ENCODE measurements around the gene NPHP4.

Gene NPHP4

DNA sequence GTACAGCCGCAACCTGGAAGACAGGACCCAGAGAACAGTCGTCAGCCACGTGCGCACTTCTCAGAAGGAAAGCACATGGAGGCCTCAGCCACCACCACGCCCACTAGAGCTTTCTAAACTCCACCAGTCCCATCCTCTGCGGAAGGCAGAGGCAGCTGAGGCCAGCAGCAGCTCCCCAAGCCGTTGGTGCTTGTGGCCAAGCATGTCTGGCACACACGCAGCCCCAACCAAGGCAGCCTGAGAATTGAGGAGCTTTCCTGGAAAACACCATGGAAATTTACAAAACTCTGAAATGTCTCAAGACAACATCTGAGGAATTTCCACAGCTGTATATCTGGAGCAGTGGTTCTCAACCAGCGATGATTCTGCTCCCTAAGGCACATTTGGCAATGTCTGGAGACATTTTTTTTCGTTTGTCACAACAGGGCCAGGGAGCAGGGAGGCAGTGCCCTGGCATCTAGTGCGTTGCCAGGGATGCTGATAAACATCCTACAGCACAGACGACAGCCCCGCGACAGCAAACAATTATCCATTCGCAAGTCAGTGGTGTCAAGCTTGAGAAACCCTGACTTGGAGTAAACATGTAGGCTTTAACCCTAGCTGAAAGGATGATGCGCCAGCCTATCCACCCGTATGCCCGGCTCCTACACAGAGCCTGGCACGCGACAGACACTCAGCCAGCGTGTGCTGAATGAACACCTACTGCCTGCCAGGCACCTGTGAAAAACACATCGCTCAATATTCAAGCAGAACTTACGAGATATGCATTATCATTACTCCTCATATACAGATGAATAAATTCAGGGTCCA is 24.7 kb downstream of the NPHP4 start:
- Histone ChIP-seq H3K4me3 (ENCODE audit: extremely low read depth, insufficient read depth, low read length, poor library complexity, severe bottlenecking) (no peak overlapping the region), H3K27ac (ENCODE audit: low read depth, low read length, severe bottlenecking) (no peak overlapping the region), H3K4me1 (ENCODE audit: control insufficient read depth, insufficient read depth, low read length, poor library complexity, severe bottlenecking) (no peaks in the 10 kb centered on the region), H3K36me3 (ENCODE audit: control insufficient read depth, insufficient read depth, low read length) (peaks cover 26% of the 10 kb centered on the region), H3K9me3 (ENCODE audit: control insufficient read depth, low read length) (no peaks in the 10 kb centered on the region)
- 91% methylated on average over 22 of the region's 23 CpGs for WGBS, 2 experiments (ENCODE audit: insufficient coverage in 2 of 2)

DNA sequence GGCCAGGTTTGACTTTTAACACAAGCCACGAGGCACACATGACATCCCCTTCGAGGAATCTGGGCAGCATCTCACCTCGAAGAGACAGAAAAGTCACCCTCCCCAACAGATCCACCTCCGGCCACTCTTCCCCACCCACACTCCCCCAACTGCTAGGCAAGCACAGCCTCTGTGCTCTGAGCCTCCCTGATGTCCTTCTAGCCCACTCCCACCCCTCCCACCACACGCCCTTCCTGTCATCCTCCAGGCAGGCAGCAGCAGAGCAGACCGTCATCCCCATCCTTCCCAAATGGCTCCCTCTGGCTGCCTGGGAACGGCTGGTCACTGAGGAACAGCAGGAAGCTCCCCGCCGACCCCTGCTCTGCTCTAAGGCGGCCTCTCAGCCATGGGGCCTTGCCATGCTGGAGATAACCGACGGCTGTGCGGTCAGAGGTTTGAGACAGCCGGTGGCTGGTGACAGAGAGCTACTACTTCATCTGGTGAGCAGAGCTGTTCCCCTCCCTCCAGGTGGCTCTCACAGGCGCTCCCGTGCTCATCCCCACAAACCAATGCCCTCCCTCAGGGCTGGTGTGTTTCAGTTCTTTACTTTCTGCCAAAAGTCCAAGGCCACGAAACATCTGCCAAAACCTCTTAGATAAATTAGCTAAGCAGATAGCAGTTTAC is 25.6 kb downstream of the NPHP4 start:
- no peak overlapping the region for H3K4me3 ChIP-seq (ENCODE audit: extremely low read depth, insufficient read depth, low read length, poor library complexity, severe bottlenecking)
- no peaks in the 10 kb centered on the region for H3K4me1 ChIP-seq (ENCODE audit: control insufficient read depth, insufficient read depth, low read length, poor library complexity, severe bottlenecking)
- no peak overlapping the region for H3K27ac ChIP-seq (ENCODE audit: low read depth, low read length, severe bottlenecking)
- peaks cover 19% of the 10 kb centered on the region for H3K36me3 ChIP-seq (ENCODE audit: control insufficient read depth, insufficient read depth, low read length)
- H3K9me3 ChIP-seq (ENCODE audit: control insufficient read depth, low read length) = no peaks in the 10 kb centered on the region
- 83 to 87% methylated on average over 13 to 16 of the region's 17 CpGs for WGBS, 2 experiments (ENCODE audit: insufficient coverage in 2 of 2)

DNA sequence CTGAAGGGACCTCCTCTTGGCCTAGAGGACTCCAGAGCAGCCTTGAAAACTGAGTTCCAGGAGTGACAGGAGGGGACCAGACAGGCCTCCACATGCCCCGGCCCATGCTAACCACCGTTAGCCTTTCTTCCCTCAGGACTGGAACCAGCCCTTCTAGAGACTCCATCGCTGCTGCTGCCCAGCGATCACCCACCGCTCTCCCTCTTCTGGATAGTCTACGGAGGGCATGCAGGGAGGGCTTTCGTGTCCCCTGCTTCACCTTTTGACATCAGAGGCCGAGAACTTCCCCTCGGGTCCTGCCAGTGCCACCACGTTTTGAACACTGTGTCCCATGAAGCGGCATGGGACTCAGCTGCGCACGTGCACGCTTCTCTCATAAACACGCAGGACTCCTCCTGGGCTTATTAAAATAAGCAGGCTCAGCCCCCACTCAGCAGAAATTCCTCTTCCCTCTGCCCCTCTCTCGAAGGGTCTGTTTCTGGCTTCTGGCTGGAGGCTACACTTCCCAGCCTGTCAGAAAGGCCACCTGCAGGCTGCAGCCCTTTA is 26.6 kb downstream of the NPHP4 start:
- peaks cover 25% of the 10 kb centered on the region for H3K36me3 ChIP-seq (ENCODE audit: control insufficient read depth, insufficient read depth, low read length)
- WGBS, 2 experiments (ENCODE audit: insufficient coverage in 2 of 2) = 88 to 92% methylated on average over 14 to 16 of the region's 16 CpGs
- no peaks in the 10 kb centered on the region for H3K4me1 ChIP-seq (ENCODE audit: control insufficient read depth, insufficient read depth, low read length, poor library complexity, severe bottlenecking)
- no peak overlapping the region for H3K27ac ChIP-seq (ENCODE audit: low read depth, low read length, severe bottlenecking)
- no peak overlapping the region for H3K4me3 ChIP-seq (ENCODE audit: extremely low read depth, insufficient read depth, low read length, poor library complexity, severe bottlenecking)
- H3K9me3 ChIP-seq (ENCODE audit: control insufficient read depth, low read length) = no peaks in the 10 kb centered on the region

DNA sequence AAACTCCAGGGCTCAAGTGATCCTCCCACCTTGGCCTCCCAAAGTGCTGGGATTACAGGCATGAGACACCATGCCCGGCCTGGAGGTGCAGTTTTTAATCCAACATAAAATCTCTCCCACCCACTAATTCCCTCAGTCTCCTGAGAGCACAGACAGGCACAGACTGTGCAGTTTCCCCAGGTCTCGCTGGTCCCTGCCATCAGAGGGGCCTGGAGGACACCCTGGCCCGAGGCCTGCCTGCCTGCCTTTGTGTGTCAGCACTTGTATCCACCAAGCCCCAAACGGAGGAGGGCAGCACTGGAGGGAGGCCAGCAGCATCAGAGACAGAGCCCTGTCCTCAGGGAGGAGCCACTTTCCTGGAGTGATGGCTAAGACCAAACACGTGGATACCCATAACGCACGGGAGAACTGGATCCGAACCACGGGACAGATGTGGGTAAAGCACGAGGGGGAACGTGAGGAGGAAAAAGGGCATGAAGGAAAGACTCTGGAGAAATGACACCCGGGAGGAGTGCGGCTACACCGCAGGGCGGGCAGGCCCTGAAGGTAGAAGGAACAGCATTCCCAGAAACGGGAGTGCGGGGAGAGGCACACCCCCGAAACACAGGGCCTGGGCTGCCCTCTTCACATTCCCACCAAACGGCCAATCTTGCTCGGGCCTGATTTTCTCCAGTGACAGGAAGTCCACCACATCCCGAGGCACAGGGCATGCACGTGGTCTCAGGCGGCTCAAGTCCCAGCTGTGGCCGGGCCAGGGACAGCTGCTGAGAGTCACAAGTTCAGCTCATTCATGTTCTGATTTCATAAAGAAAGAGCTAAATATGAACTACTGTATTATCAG is 29.7 kb downstream of the NPHP4 start:
- Histone ChIP-seq H3K27ac (ENCODE audit: low read depth, low read length, severe bottlenecking) (no peak overlapping the region), H3K4me3 (ENCODE audit: extremely low read depth, insufficient read depth, low read length, poor library complexity, severe bottlenecking) (no peak overlapping the region), H3K4me1 (ENCODE audit: control insufficient read depth, insufficient read depth, low read length, poor library complexity, severe bottlenecking) (no peaks in the 10 kb centered on the region), H3K9me3 (ENCODE audit: control insufficient read depth, low read length) (no peaks in the 10 kb centered on the region), H3K36me3 (ENCODE audit: control insufficient read depth, insufficient read depth, low read length) (peaks cover 30% of the 10 kb centered on the region)
- WGBS, 2 experiments (ENCODE audit: insufficient coverage in 2 of 2) = 95 to 98% methylated on average over 20 to 22 of the region's 24 CpGs

DNA sequence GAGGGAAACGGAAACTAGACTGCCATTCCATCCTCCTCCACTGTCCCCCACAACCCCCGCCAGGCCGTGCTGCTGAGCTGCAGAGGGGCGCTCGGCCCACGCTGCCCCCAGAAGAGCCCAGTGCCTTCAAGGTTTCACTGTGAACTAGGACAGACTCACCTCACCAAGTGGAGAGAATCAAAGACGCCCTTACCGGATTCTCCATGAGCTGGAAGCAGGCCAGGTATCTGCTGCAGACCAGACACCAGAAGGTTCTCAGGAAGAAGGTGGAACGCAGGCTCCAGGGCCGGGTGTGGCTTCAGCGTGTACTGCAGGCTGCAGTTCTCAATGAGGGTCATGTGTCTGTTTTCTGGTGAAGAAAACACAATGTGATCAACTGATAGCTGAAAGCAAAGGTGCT is 30.6 kb downstream of the NPHP4 start:
- no peak overlapping the region for H3K4me3 ChIP-seq (ENCODE audit: extremely low read depth, insufficient read depth, low read length, poor library complexity, severe bottlenecking)
- H3K9me3 ChIP-seq (ENCODE audit: control insufficient read depth, low read length) = no peaks in the 10 kb centered on the region
- H3K4me1 ChIP-seq (ENCODE audit: control insufficient read depth, insufficient read depth, low read length, poor library complexity, severe bottlenecking) = no peaks in the 10 kb centered on the region
- WGBS, 2 experiments (ENCODE audit: insufficient coverage in 2 of 2) = 85 to 91% methylated on average over 8 to 9 of the region's 11 CpGs
- H3K27ac ChIP-seq (ENCODE audit: low read depth, low read length, severe bottlenecking) = no peak overlapping the region
- peaks cover 30% of the 10 kb centered on the region for H3K36me3 ChIP-seq (ENCODE audit: control insufficient read depth, insufficient read depth, low read length)

GRCh38 chr1:5960336-5960735 is 31.9 kb downstream of the NPHP4 start:
- Histone ChIP-seq H3K36me3 (ENCODE audit: control insufficient read depth, insufficient read depth, low read length) (peaks cover 30% of the 10 kb centered on the region), H3K27ac (ENCODE audit: low read depth, low read length, severe bottlenecking) (no peak overlapping the region), H3K4me1 (ENCODE audit: control insufficient read depth, insufficient read depth, low read length, poor library complexity, severe bottlenecking) (no peaks in the 10 kb centered on the region), H3K4me3 (ENCODE audit: extremely low read depth, insufficient read depth, low read length, poor library complexity, severe bottlenecking) (no peak overlapping the region), H3K9me3 (ENCODE audit: control insufficient read depth, low read length) (no peaks in the 10 kb centered on the region)
- 81 to 84% methylated on average over 5 to 6 of the region's 7 CpGs for WGBS, 2 experiments (ENCODE audit: insufficient coverage in 2 of 2)

DNA sequence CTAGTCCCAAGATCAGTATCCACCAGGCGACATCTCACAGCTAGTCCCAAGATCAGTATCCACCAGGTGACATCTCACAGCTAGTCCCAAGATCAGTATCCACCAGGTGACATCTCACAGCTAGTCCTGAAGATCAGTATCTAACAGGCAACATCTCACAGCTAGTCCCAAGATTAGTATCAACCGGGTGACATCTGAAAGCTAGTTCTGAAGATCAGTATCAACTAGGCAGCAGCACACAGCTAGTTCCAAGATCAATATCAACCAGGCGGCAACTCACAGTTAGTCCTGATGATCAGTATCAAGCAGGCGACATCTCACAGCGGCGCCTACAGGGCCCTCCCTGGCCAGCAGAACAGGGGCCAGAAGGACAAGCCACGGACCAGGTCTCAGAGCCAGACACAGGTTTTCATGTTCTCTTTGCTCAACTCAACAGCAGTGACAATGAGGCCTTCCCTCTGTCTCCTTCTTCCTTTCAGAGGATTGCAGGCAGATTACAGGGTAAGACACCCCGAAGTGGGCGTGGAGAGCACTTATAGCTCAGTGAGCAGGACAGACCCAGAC is 32.5 kb downstream of the NPHP4 start:
- Histone ChIP-seq H3K36me3 (ENCODE audit: control insufficient read depth, insufficient read depth, low read length) (peaks cover 30% of the 10 kb centered on the region), H3K4me3 (ENCODE audit: extremely low read depth, insufficient read depth, low read length, poor library complexity, severe bottlenecking) (no peak overlapping the region), H3K9me3 (ENCODE audit: control insufficient read depth, low read length) (no peaks in the 10 kb centered on the region), H3K27ac (ENCODE audit: low read depth, low read length, severe bottlenecking) (no peak overlapping the region), H3K4me1 (ENCODE audit: control insufficient read depth, insufficient read depth, low read length, poor library complexity, severe bottlenecking) (no peaks in the 10 kb centered on the region)
- 93 to 96% methylated on average over 9 of the region's 9 CpGs for WGBS, 2 experiments (ENCODE audit: insufficient coverage in 2 of 2)

DNA sequence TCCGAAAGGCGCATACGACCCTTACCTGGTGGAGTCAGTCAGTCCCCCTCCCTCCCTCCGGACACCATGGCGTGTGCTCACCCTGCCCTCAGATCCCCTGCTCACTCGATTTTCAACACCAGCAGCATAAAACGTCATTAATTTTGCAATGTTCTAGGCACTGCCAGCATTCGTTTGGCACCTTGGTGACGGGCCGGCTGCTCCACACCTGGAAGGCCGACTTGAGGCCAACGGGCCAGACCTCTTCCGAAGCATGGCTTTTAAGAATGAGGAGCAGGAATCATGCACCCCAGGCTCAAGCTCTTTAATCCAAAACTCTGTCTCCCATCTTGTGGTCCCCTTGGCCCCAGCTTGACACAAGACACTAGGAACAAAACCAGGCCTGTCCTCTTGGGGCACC is 33.1 kb downstream of the NPHP4 start:
- Histone ChIP-seq H3K9me3 (ENCODE audit: control insufficient read depth, low read length) (no peaks in the 10 kb centered on the region), H3K36me3 (ENCODE audit: control insufficient read depth, insufficient read depth, low read length) (peaks cover 28% of the 10 kb centered on the region), H3K4me1 (ENCODE audit: control insufficient read depth, insufficient read depth, low read length, poor library complexity, severe bottlenecking) (no peaks in the 10 kb centered on the region), H3K4me3 (ENCODE audit: extremely low read depth, insufficient read depth, low read length, poor library complexity, severe bottlenecking) (no peak overlapping the region), H3K27ac (ENCODE audit: low read depth, low read length, severe bottlenecking) (no peak overlapping the region)
- 92 to 93% methylated on average over 13 of the region's 13 CpGs for WGBS, 2 experiments (ENCODE audit: insufficient coverage in 2 of 2)

DNA sequence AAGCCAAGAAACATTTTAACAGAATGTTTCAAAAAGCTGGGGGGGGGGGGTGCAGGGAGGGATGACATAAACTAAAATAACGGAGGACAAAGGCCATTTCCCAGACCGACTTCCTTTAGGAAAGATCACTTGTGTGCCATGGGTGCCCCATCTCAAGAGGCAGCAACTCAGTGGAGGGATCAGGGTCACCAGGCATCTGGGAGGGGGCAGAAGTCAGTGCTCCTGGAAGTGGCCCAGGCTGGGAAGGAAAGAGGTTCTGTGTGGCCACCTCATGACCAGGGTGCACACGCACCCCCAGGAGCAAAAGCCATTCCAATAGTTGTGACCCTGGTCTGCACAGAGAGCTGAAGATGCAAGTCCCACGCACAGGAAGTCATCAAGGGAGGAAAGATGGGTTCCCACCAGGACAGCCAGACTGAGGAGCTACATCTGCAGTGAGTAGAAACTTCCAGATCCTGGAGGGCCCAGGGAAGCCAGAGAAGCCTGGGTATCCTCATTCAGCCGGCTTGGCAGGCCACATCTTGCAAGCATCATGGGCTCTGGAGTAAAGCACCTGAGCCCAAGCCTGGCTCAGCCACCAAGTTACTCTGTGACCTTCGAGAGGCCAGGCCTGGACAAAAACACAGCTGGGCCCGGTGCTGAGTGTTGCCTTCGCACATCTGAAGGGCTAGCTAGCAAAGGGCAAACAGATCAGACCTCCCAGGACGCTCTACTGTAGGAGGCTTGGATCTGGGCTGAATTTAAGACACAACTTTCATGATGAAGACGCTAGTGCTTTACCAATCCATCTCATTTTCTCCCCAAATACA is 36.0 kb downstream of the NPHP4 start:
- 90 to 94% methylated on average over 7 of the region's 10 CpGs for WGBS, 2 experiments (ENCODE audit: insufficient coverage in 2 of 2)
- Histone ChIP-seq H3K36me3 (ENCODE audit: control insufficient read depth, insufficient read depth, low read length) (peaks cover 21% of the 10 kb centered on the region), H3K27ac (ENCODE audit: low read depth, low read length, severe bottlenecking) (no peak overlapping the region), H3K4me3 (ENCODE audit: extremely low read depth, insufficient read depth, low read length, poor library complexity, severe bottlenecking) (no peak overlapping the region), H3K9me3 (ENCODE audit: control insufficient read depth, low read length) (no peaks in the 10 kb centered on the region), H3K4me1 (ENCODE audit: control insufficient read depth, insufficient read depth, low read length, poor library complexity, severe bottlenecking) (no peaks in the 10 kb centered on the region)
